ENCODE measurements around the gene CNTN2.

CNTN2 gene

GRCh38 chr1:205056956-205057568 is 14.1 kb downstream of the CNTN2 start:
- no peak for DNase-seq

- no peak for DNase-seq
Observed at GRCh38 chr1:205057808-205058575, 15.0 kb downstream of the CNTN2 start.

- DNase-seq = no peak
Observed at GRCh38 chr1:205058853-205059252, 15.8 kb downstream of the CNTN2 start.

GRCh38 chr1:205059660-205060059 is 16.6 kb downstream of the CNTN2 start:
- no peak for DNase-seq

GRCh38 chr1:205060746-205061145 is 17.7 kb downstream of the CNTN2 start:
- no peak for DNase-seq

GRCh38 chr1:205061227-205061626 is 18.2 kb downstream of the CNTN2 start:
- DNase-seq = no peak

- peak; percentile 62 for DNase-seq
Observed at GRCh38 chr1:205061665-205062069, 18.7 kb downstream of the CNTN2 start.

GRCh38 chr1:205062319-205062718 is 19.3 kb downstream of the CNTN2 start:
- DNase-seq = no peak

- no peak for DNase-seq
Observed at GRCh38 chr1:205062895-205063294, 19.9 kb downstream of the CNTN2 start.

GRCh38 chr1:205064301-205064700 is 21.3 kb downstream of the CNTN2 start:
- DNase-seq = no peak

GRCh38 chr1:205064741-205065316 is 21.8 kb downstream of the CNTN2 start:
- DNase-seq = no peak

- no peak for DNase-seq
Observed at GRCh38 chr1:205065666-205066065, 22.7 kb downstream of the CNTN2 start.

- no peak for DNase-seq
Observed at GRCh38 chr1:205066141-205066818, 23.3 kb downstream of the CNTN2 start.

GRCh38 chr1:205067031-205067430 is 24.0 kb downstream of the CNTN2 start:
- DNase-seq = no peak

- no peak for DNase-seq
Observed at GRCh38 chr1:205068001-205068400, 25.0 kb downstream of the CNTN2 start.

GRCh38 chr1:205068457-205069040 is 25.5 kb downstream of the CNTN2 start:
- peak; percentile 35 for DNase-seq

GRCh38 chr1:205069371-205070125 is 26.5 kb downstream of the CNTN2 start:
- DNase-seq = no peak

GRCh38 chr1:205071028-205071409 is 28.0 kb downstream of the CNTN2 start:
- DNase-seq = no peak

- DNase-seq = no peak
Observed at GRCh38 chr1:205071801-205072200, 28.8 kb downstream of the CNTN2 start.

GRCh38 chr1:205072286-205072685 is 29.3 kb downstream of the CNTN2 start:
- DNase-seq = no peak

- no peak for DNase-seq
Observed at GRCh38 chr1:205072881-205073280, 29.9 kb downstream of the CNTN2 start.

GRCh38 chr1:205073511-205073910 is 30.5 kb downstream of the CNTN2 start:
- no peak for DNase-seq

- DNase-seq = no peak
Observed at GRCh38 chr1:205074084-205074483, 31.1 kb downstream of the CNTN2 start.

Measured in fibroblast of skin of right biceps (primary cell).